ENCODE measurements around the gene TJP1.

DNA sequence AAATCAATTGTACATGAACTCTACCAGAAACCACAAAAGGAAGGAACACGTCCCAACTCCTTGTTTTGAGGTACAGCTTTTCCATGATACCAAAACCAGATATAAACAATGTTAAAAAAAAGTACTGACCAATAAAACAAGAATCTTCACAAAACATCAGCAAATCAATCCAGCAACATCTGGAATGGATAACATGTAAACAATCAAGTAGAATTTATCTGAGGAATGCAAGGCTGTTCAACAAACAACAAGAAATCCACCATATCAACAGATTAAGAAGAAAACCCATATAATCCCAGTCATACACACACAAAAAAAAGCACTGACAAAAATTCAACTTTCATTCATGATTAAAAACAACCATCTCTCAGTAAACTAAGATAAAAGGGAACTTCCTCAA lies 26.7 kb downstream of the TJP1 start:
- TF ChIP-seq, protein P1, sequence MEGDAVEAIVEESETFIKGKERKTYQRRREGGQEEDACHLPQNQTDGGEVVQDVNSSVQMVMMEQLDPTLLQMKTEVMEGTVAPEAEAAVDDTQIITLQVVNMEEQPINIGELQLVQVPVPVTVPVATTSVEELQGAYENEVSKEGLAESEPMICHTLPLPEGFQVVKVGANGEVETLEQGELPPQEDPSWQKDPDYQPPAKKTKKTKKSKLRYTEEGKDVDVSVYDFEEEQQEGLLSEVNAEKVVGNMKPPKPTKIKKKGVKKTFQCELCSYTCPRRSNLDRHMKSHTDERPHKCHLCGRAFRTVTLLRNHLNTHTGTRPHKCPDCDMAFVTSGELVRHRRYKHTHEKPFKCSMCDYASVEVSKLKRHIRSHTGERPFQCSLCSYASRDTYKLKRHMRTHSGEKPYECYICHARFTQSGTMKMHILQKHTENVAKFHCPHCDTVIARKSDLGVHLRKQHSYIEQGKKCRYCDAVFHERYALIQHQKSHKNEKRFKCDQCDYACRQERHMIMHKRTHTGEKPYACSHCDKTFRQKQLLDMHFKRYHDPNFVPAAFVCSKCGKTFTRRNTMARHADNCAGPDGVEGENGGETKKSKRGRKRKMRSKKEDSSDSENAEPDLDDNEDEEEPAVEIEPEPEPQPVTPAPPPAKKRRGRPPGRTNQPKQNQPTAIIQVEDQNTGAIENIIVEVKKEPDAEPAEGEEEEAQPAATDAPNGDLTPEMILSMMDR (conservative IDR thresholded peaks at IDR 0.05; ENCODE audit: low read depth, low read length): no peak
- no peak for TF ChIP-seq EZH2phosphoT487 (IDR thresholded peaks at IDR 0.05; ENCODE audit: borderline replicate concordance, low read length)
- TF ChIP-seq EZH2 (IDR thresholded peaks at IDR 0.05; ENCODE audit: low read length, unreplicated experiment): no peak

Data from PC-3 (cell line).